ENCODE data around the gene TPD52L1.

Gene TPD52L1

GRCh38 chr6:125293587-125293986 lies 140.0 kb downstream of the TPD52L1 start:
- H3K4me3 ChIP-seq (ENCODE audit: low read length): no peak overlapping the region
- H3K4me1 ChIP-seq (ENCODE audit: control insufficient read depth, insufficient read depth, low read length): peaks cover 6% of the 10 kb centered on the region
- H3K9ac ChIP-seq (ENCODE audit: low read length): no peak overlapping the region
- H3K27me3 ChIP-seq (ENCODE audit: control insufficient read depth, insufficient read depth, low read length): no peaks in the 10 kb centered on the region
- no peaks in the 10 kb centered on the region for H3K36me3 ChIP-seq (ENCODE audit: control insufficient read depth, insufficient read depth, low read length)
- no peaks in the 10 kb centered on the region for H3K9me3 ChIP-seq (ENCODE audit: control insufficient read depth, low read length)

- H3K9ac ChIP-seq (ENCODE audit: low read length): no peak overlapping the region
- H3K9me3 ChIP-seq (ENCODE audit: control insufficient read depth, low read length): no peaks in the 10 kb centered on the region
- no peaks in the 10 kb centered on the region for H3K27me3 ChIP-seq (ENCODE audit: control insufficient read depth, insufficient read depth, low read length)
- H3K36me3 ChIP-seq (ENCODE audit: control insufficient read depth, insufficient read depth, low read length): no peaks in the 10 kb centered on the region
- H3K4me3 ChIP-seq (ENCODE audit: low read length): no peak overlapping the region
- H3K4me1 ChIP-seq (ENCODE audit: control insufficient read depth, insufficient read depth, low read length): peaks cover 6% of the 10 kb centered on the region
These were observed 140.5 kb downstream of the TPD52L1 start for GRCh38 chr6:125294036-125294435.

- Histone ChIP-seq H3K9me3 (ENCODE audit: control insufficient read depth, low read length) (no peaks in the 10 kb centered on the region), H3K27me3 (ENCODE audit: control insufficient read depth, insufficient read depth, low read length) (no peaks in the 10 kb centered on the region), H3K36me3 (ENCODE audit: control insufficient read depth, insufficient read depth, low read length) (no peaks in the 10 kb centered on the region), H3K4me1 (ENCODE audit: control insufficient read depth, insufficient read depth, low read length) (peaks cover 6% of the 10 kb centered on the region), H3K9ac (ENCODE audit: low read length) (no peak overlapping the region), H3K4me3 (ENCODE audit: low read length) (no peak overlapping the region)
These were observed 141.4 kb downstream of the TPD52L1 start for GRCh38 chr6:125294925-125295324.

- peaks cover 14% of the 10 kb centered on the region for H3K4me1 ChIP-seq (ENCODE audit: control insufficient read depth, insufficient read depth, low read length)
- H3K4me3 ChIP-seq (ENCODE audit: low read length): no peak overlapping the region
- H3K36me3 ChIP-seq (ENCODE audit: control insufficient read depth, insufficient read depth, low read length): no peaks in the 10 kb centered on the region
- no peaks in the 10 kb centered on the region for H3K27me3 ChIP-seq (ENCODE audit: control insufficient read depth, insufficient read depth, low read length)
- H3K9me3 ChIP-seq (ENCODE audit: control insufficient read depth, low read length): no peaks in the 10 kb centered on the region
- no peak overlapping the region for H3K9ac ChIP-seq (ENCODE audit: low read length)
These were observed 142.9 kb downstream of the TPD52L1 start for GRCh38 chr6:125296471-125296870.

- H3K9me3 ChIP-seq (ENCODE audit: control insufficient read depth, low read length): no peaks in the 10 kb centered on the region
- no peaks in the 10 kb centered on the region for H3K27me3 ChIP-seq (ENCODE audit: control insufficient read depth, insufficient read depth, low read length)
- H3K9ac ChIP-seq (ENCODE audit: low read length): no peak overlapping the region
- peaks cover 14% of the 10 kb centered on the region for H3K4me1 ChIP-seq (ENCODE audit: control insufficient read depth, insufficient read depth, low read length)
- no peak overlapping the region for H3K4me3 ChIP-seq (ENCODE audit: low read length)
- H3K36me3 ChIP-seq (ENCODE audit: control insufficient read depth, insufficient read depth, low read length): no peaks in the 10 kb centered on the region
These were observed 145.7 kb downstream of the TPD52L1 start for GRCh38 chr6:125299257-125299656.

GRCh38 chr6:125300992-125301434 lies 147.4 kb downstream of the TPD52L1 start:
- Histone ChIP-seq H3K27me3 (ENCODE audit: control insufficient read depth, insufficient read depth, low read length) (no peaks in the 10 kb centered on the region), H3K9me3 (ENCODE audit: control insufficient read depth, low read length) (no peaks in the 10 kb centered on the region), H3K36me3 (ENCODE audit: control insufficient read depth, insufficient read depth, low read length) (no peaks in the 10 kb centered on the region), H3K4me3 (ENCODE audit: low read length) (peak overlapping the region; percentile 72), H3K4me1 (ENCODE audit: control insufficient read depth, insufficient read depth, low read length) (peaks cover 8% of the 10 kb centered on the region), H3K9ac (ENCODE audit: low read length) (peak overlapping the region; percentile 83)

GRCh38 chr6:125301435-125302391 lies 148.1 kb downstream of the TPD52L1 start, which contains the start of gene HDDC2:
Gene HDDC2 (minus strand): TSS chr6:125301967. CDS start chr6:125301932, 35 bp downstream.
- H3K9me3 ChIP-seq (ENCODE audit: control insufficient read depth, low read length): no peaks in the 10 kb centered on the region
- peak within 1 kb of the TSS; percentile 72 for H3K4me3 ChIP-seq (ENCODE audit: low read length)
- H3K36me3 ChIP-seq (ENCODE audit: control insufficient read depth, insufficient read depth, low read length): no peaks in the 10 kb centered on the region
- peak within 1 kb of the TSS; percentile 83 for H3K9ac ChIP-seq (ENCODE audit: low read length)
- H3K4me1 ChIP-seq (ENCODE audit: control insufficient read depth, insufficient read depth, low read length): peaks cover 8% of the 10 kb centered on the region
- no peaks in the 10 kb centered on the region for H3K27me3 ChIP-seq (ENCODE audit: control insufficient read depth, insufficient read depth, low read length)

- Histone ChIP-seq H3K4me1 (ENCODE audit: control insufficient read depth, insufficient read depth, low read length) (peaks cover 8% of the 10 kb centered on the region), H3K9ac (ENCODE audit: low read length) (no peak overlapping the region), H3K36me3 (ENCODE audit: control insufficient read depth, insufficient read depth, low read length) (no peaks in the 10 kb centered on the region)
These were observed 149.4 kb downstream of the TPD52L1 start for GRCh38 chr6:125302840-125303511.

GRCh38 chr6:125303512-125303854 lies 149.9 kb downstream of the TPD52L1 start:
- H3K9ac ChIP-seq (ENCODE audit: low read length): no peak overlapping the region
- H3K36me3 ChIP-seq (ENCODE audit: control insufficient read depth, insufficient read depth, low read length): no peaks in the 10 kb centered on the region
- no peaks in the 10 kb centered on the region for H3K9me3 ChIP-seq (ENCODE audit: control insufficient read depth, low read length)

More at GRCh38 chr6:125302840-125303511, 149.4 kb downstream of the TPD52L1 start:
- Histone ChIP-seq H3K27me3 (ENCODE audit: control insufficient read depth, insufficient read depth, low read length) (no peaks in the 10 kb centered on the region), H3K9me3 (ENCODE audit: control insufficient read depth, low read length) (no peaks in the 10 kb centered on the region), H3K4me3 (ENCODE audit: low read length) (no peak overlapping the region)

GRCh38 chr6:125304970-125305660 lies 151.5 kb downstream of the TPD52L1 start:
- Histone ChIP-seq H3K9me3 (ENCODE audit: control insufficient read depth, low read length) (no peaks in the 10 kb centered on the region), H3K27me3 (ENCODE audit: control insufficient read depth, insufficient read depth, low read length) (no peaks in the 10 kb centered on the region), H3K36me3 (ENCODE audit: control insufficient read depth, insufficient read depth, low read length) (no peaks in the 10 kb centered on the region), H3K4me1 (ENCODE audit: control insufficient read depth, insufficient read depth, low read length) (peaks cover 7% of the 10 kb centered on the region), H3K4me3 (ENCODE audit: low read length) (no peak overlapping the region), H3K9ac (ENCODE audit: low read length) (no peak overlapping the region)

More at GRCh38 chr6:125303512-125303854, 149.9 kb downstream of the TPD52L1 start:
- Histone ChIP-seq H3K4me3 (ENCODE audit: low read length) (no peak overlapping the region), H3K27me3 (ENCODE audit: control insufficient read depth, insufficient read depth, low read length) (no peaks in the 10 kb centered on the region), H3K4me1 (ENCODE audit: control insufficient read depth, insufficient read depth, low read length) (peaks cover 8% of the 10 kb centered on the region)

- no peak overlapping the region for H3K4me3 ChIP-seq (ENCODE audit: low read length)
- no peaks in the 10 kb centered on the region for H3K27me3 ChIP-seq (ENCODE audit: control insufficient read depth, insufficient read depth, low read length)
- no peaks in the 10 kb centered on the region for H3K9me3 ChIP-seq (ENCODE audit: control insufficient read depth, low read length)
- H3K4me1 ChIP-seq (ENCODE audit: control insufficient read depth, insufficient read depth, low read length): no peaks in the 10 kb centered on the region
- no peak overlapping the region for H3K9ac ChIP-seq (ENCODE audit: low read length)
- H3K36me3 ChIP-seq (ENCODE audit: control insufficient read depth, insufficient read depth, low read length): no peaks in the 10 kb centered on the region
These were observed 153.2 kb downstream of the TPD52L1 start for GRCh38 chr6:125306756-125307149.
